SK-N-SH treated with all-trans-retinoic acid at 6 μM for 48 hours (cell line): ENCODE results near the gene JAKMIP1.
"Not testable (repeated sequence)": the region's sequence is repeated elsewhere in the genome, so short reads cannot be mapped to it uniquely, and the experiment has no call there.

ENCODE experiments used
- ARNTL ChIP-seq: fragments of 450-650 bp; formaldehyde crosslinking; IDR thresholded peaks from 2 replicates; pipeline ENCODE4 v1.5.0; 2020; ENCODE audit warnings: low read depth, mild to moderate bottlenecking, moderate library complexity, borderline replicate concordance
- CSDC2 ChIP-seq: fragments of 250-450 bp; sonication (Bioruptor Pico); IDR thresholded peaks from 2 replicates; pipeline ENCODE4 v1.5.0; 2020; ENCODE audit warnings: mild to moderate bottlenecking, moderate library complexity
- OSR1 ChIP-seq: fragments of 250-450 bp; sonication (Bioruptor Pico); IDR thresholded peaks from 2 replicates; pipeline ENCODE4 v1.8.0; 2022; ENCODE audit warnings: moderate library complexity, mild to moderate bottlenecking, inconsistent platforms
- TF ChIP-seq, protein P1 (sequence below): fragments of 250-450 bp; sonication (Bioruptor Pico); IDR thresholded peaks from 2 replicates; pipeline ENCODE4 v1.8.0; 2020; ENCODE audit warnings: mild to moderate bottlenecking, moderate library complexity, borderline replicate concordance

DNA sequence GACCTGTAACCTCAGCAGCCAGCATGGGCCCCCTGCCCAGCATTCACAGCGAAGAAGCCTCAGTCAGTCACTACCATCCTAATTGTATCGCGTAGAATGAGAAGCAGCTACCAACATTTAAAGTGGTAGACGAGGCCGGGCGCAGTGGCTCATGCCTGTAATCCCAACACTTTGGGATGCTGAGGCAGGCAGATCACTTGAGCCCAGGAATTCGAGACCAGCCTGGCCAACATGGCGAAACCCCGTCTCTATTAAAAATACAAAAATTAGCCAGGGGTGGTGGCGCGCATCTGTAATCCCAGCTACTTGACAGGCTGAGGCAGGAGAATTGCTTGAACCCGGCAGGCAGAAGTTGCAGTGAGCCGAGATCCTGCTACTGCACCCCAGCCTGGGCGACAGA, 59.3 kb downstream of the JAKMIP1 start:
- TF ChIP-seq ARNTL; CSDC2 (CRISPR knock-in tag); OSR1 (CRISPR knock-in tag): not testable (repeated sequence)
- TF ChIP-seq, protein P1, sequence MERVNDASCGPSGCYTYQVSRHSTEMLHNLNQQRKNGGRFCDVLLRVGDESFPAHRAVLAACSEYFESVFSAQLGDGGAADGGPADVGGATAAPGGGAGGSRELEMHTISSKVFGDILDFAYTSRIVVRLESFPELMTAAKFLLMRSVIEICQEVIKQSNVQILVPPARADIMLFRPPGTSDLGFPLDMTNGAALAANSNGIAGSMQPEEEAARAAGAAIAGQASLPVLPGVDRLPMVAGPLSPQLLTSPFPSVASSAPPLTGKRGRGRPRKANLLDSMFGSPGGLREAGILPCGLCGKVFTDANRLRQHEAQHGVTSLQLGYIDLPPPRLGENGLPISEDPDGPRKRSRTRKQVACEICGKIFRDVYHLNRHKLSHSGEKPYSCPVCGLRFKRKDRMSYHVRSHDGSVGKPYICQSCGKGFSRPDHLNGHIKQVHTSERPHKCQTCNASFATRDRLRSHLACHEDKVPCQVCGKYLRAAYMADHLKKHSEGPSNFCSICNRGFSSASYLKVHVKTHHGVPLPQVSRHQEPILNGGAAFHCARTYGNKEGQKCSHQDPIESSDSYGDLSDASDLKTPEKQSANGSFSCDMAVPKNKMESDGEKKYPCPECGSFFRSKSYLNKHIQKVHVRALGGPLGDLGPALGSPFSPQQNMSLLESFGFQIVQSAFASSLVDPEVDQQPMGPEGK (CRISPR knock-in tag): not testable (repeated sequence)
